H9 (cell line): Measurements from ENCODE around the gene MNAT1. TPM values are rescaled to one million over a fixed set of nuclear protein-coding genes. Genes with fewer than 3 reads are reported as not detected.

Source experiments
- DNase-seq: peaks from one replicate; pipeline ENCODE4 v3.0.0-alpha.2; 2017
- H2AFZ ChIP-seq: one replicate; pipeline ENCODE4 v1.6.1; 2013; ENCODE audit warnings: mild to moderate bottlenecking, low read length, control low read depth, moderate library complexity
- H2AK5ac ChIP-seq: 2 replicates; pipeline ENCODE4 v1.6.1; 2013; ENCODE audit warnings: low read length, control low read depth, mixed read lengths; ENCODE audit not compliant: insufficient read length
- H2BK120ac ChIP-seq: one replicate; pipeline ENCODE4 v1.6.1; 2013; ENCODE audit warnings: low read depth, mild to moderate bottlenecking, low read length, control low read depth, inconsistent platforms; ENCODE audit not compliant: poor library complexity, severe bottlenecking
- H2BK12ac ChIP-seq: 2 replicates; pipeline ENCODE4 v1.6.1; 2013; ENCODE audit warnings: low read length, control low read depth, mixed read lengths, low read depth; ENCODE audit not compliant: insufficient read length
- H2BK15ac ChIP-seq: 2 replicates; pipeline ENCODE4 v1.6.1; 2013; ENCODE audit warnings: low read depth, low read length, control low read depth
- H2BK20ac ChIP-seq: one replicate; pipeline ENCODE4 v1.6.1; 2013; ENCODE audit warnings: low read depth, mild to moderate bottlenecking, low read length, control low read depth, inconsistent platforms; ENCODE audit not compliant: poor library complexity, severe bottlenecking
- H2BK5ac ChIP-seq: 2 replicates; pipeline ENCODE4 v1.6.1; 2013; ENCODE audit warnings: low read length, control low read depth, mixed read lengths; ENCODE audit not compliant: insufficient read length
- H3K14ac ChIP-seq: 2 replicates; pipeline ENCODE4 v1.6.1; 2013; ENCODE audit warnings: low read length, control low read depth; ENCODE audit not compliant: insufficient read depth
- H3K18ac ChIP-seq: 2 replicates; pipeline ENCODE4 v1.6.1; 2013; ENCODE audit warnings: low read depth, mild to moderate bottlenecking, mixed read lengths, low read length, control low read depth; ENCODE audit not compliant: insufficient read length
- H3K23ac ChIP-seq: 2 replicates; pipeline ENCODE4 v1.6.1; 2013; ENCODE audit warnings: low read length, control low read depth, mixed read lengths, low read depth; ENCODE audit not compliant: insufficient read length
- H3K23me2 ChIP-seq: 2 replicates; pipeline ENCODE4 v1.6.1; 2013; ENCODE audit warnings: low read depth, mild to moderate bottlenecking, mixed read lengths, low read length, control low read depth; ENCODE audit not compliant: insufficient read length, poor library complexity, severe bottlenecking
- H3K27ac ChIP-seq: 2 replicates; pipeline ENCODE4 v1.5.1; 2013; ENCODE audit warnings: low read length, control low read depth, mixed read lengths, low read depth; ENCODE audit not compliant: insufficient read length
- H3K27me3 ChIP-seq: 2 replicates; pipeline ENCODE4 v1.6.1; 2013; ENCODE audit warnings: low read length, control low read depth, inconsistent platforms; ENCODE audit not compliant: insufficient read depth
- H3K4ac ChIP-seq: 2 replicates; pipeline ENCODE4 v1.6.1; 2013; ENCODE audit warnings: low read depth, mild to moderate bottlenecking, control low read depth, inconsistent platforms, low read length, moderate library complexity
- H3K4me1 ChIP-seq: 2 replicates; pipeline ENCODE4 v1.6.1; 2013; ENCODE audit warnings: low read length, control low read depth, inconsistent platforms; ENCODE audit not compliant: insufficient read depth
- H3K4me2 ChIP-seq: 2 replicates; pipeline ENCODE4 v1.6.1; 2013; ENCODE audit warnings: low read length, control low read depth, mixed read lengths; ENCODE audit not compliant: insufficient read length, insufficient read depth
- H3K56ac ChIP-seq: 2 replicates; pipeline ENCODE4 v1.6.1; 2013; ENCODE audit warnings: low read depth, mild to moderate bottlenecking, mixed read lengths, low read length, control low read depth; ENCODE audit not compliant: insufficient read length
- H3K79me1 ChIP-seq: 2 replicates; pipeline ENCODE4 v1.6.1; 2013; ENCODE audit warnings: low read depth, mild to moderate bottlenecking, moderate library complexity, low read length, control low read depth, inconsistent platforms; ENCODE audit not compliant: insufficient read depth, poor library complexity, severe bottlenecking
- H3K79me2 ChIP-seq: 2 replicates; pipeline ENCODE4 v1.6.1; 2013; ENCODE audit warnings: low read length, control low read depth, inconsistent platforms; ENCODE audit not compliant: insufficient read depth
- H3K9ac ChIP-seq: 2 replicates; pipeline ENCODE4 v1.6.1; 2013; ENCODE audit warnings: low read length, control low read depth, mixed read lengths; ENCODE audit not compliant: insufficient read length; ENCODE audit errors: extremely low read depth
- H3K9me3 ChIP-seq: one replicate; pipeline ENCODE4 v1.6.1; 2013; ENCODE audit warnings: low read depth, low read length, inconsistent platforms; ENCODE audit not compliant: control insufficient read depth
- H3T11ph ChIP-seq: one replicate; pipeline ENCODE4 v1.6.1; 2013; ENCODE audit warnings: mild to moderate bottlenecking, low read length, control low read depth, inconsistent platforms
- H4K20me1 ChIP-seq: one replicate; pipeline ENCODE4 v1.6.1; 2013; ENCODE audit not compliant: control insufficient read depth, insufficient read length, insufficient read depth
- H4K5ac ChIP-seq: 2 replicates; pipeline ENCODE4 v1.6.1; 2013; ENCODE audit warnings: low read depth, mild to moderate bottlenecking, mixed read lengths, low read length, control low read depth; ENCODE audit not compliant: insufficient read length
- H4K8ac ChIP-seq: replicated peaks from 2 replicates; pipeline ENCODE4 v1.6.1; 2013; ENCODE audit warnings: low read length, control low read depth, mixed read lengths, low read depth; ENCODE audit not compliant: insufficient read length
- H4K91ac ChIP-seq: 2 replicates; pipeline ENCODE4 v1.6.1; 2013; ENCODE audit warnings: low read depth, mild to moderate bottlenecking, moderate library complexity, mixed read lengths, low read length, control low read depth; ENCODE audit not compliant: insufficient read length
- H3K27ac Mint-ChIP-seq, 3 experiments: 2 replicates in 2 of 3; 3 replicates in 1 of 3; pipeline ENCODE4 v1.8.0; 2020 to 2021; ENCODE audit warnings: mixed read lengths in 3 of 3, mild to moderate bottlenecking in 1 of 3, moderate library complexity in 1 of 3
- H3K27me3 Mint-ChIP-seq: 2 replicates; pipeline ENCODE4 v1.8.0; 2021; ENCODE audit warnings: low read depth, mild to moderate bottlenecking, moderate library complexity, mixed read lengths
- H3K36me3 Mint-ChIP-seq, 3 experiments: 2 replicates in 2 of 3; 3 replicates in 1 of 3; pipeline ENCODE4 v1.8.0; 2020 to 2021; ENCODE audit warnings: low read depth in 3 of 3, mixed read lengths in 3 of 3; ENCODE audit not compliant: insufficient read depth in 1 of 3
- H3K4me1 Mint-ChIP-seq, 2 experiments: 2 replicates each; pipeline ENCODE4 v1.8.0; 2020; ENCODE audit warnings: mixed read lengths in 2 of 2
- H3K4me3 Mint-ChIP-seq, 2 experiments: 2 replicates in 1 of 2; 3 replicates in 1 of 2; pipeline ENCODE4 v1.8.0; 2020 to 2021; ENCODE audit warnings: mild to moderate bottlenecking in 2 of 2, mixed read lengths in 2 of 2, moderate library complexity in 1 of 2
- H3K9me3 Mint-ChIP-seq, 2 experiments: 2 replicates in 1 of 2; 3 replicates in 1 of 2; pipeline ENCODE4 v1.8.0; 2020; ENCODE audit warnings: mild to moderate bottlenecking in 2 of 2, mixed read lengths in 2 of 2, moderate library complexity in 1 of 2
- CTCF ChIP-seq: fragments of 200-600 bp; sonication (generic); conservative IDR thresholded peaks from 3 replicates; pipeline ENCODE4 v1.8.0; 2021; ENCODE audit warnings: antibody characterized with exemption, mild to moderate bottlenecking
- total RNA-seq: library from RNA; stranded (reverse); gene quantifications from 2 replicates; pipeline ENCODE4 v1.2.1, GENCODE V29; 2021

The MNAT1 gene
- total RNA-seq, 1 experiment from 2014 or later = 43.1 TPM

DNA sequence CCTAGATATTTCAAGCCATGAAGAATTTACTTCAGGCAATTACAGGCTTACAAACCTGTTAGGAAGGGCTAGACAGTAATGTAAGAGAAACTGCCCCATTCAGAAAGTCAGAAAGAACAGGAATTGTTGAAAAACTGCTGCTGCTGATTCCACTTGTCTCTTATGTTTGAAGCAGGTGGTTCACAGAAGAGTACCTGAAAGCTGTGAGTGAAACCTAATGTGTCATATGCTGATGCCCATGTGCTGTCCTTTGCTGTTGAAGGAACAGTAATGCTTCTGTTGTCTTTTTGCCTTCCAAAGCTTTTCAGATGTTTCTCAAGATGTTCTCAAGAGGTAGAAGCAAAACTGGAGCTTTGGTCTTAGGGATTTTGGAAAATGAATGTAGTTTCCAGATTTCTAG lies 39.0 kb downstream of the MNAT1 start:
- Histone ChIP-seq H3K23ac (no peak overlapping the region), H3K14ac (no peak overlapping the region), H3K4ac (no peak overlapping the region), H3K9me3 (no peaks in the 10 kb centered on the region), H3K23me2 (no peaks in the 10 kb centered on the region), H3K27me3 (no peaks in the 10 kb centered on the region), H2BK15ac (no peak overlapping the region), H3K18ac (no peak overlapping the region), H3K4me1 (peaks cover 4% of the 10 kb centered on the region; the same call in 1 of the 2 replicates), H3K4me2 (no peak overlapping the region), H3K79me1 (no peaks in the 10 kb centered on the region), H4K5ac (no peak overlapping the region), H3K27ac (no peak overlapping the region), H4K91ac (no peak overlapping the region), H3K56ac (no peak overlapping the region), H3T11ph (no peak overlapping the region), H4K8ac (no peak overlapping the region), H3K9ac (no peak overlapping the region), H2BK12ac (no peak overlapping the region), H4K20me1 (no peaks in the 10 kb centered on the region), H2BK20ac (no peak overlapping the region), H2AK5ac (no peak overlapping the region), H3K79me2 (peaks cover 8% of the 10 kb centered on the region; the same call in 1 of the 2 replicates), H2BK5ac (no peak overlapping the region), H2AFZ (no peak overlapping the region), H2BK120ac (no peak overlapping the region)
- Mint-ChIP-seq H3K36me3 (no peaks in the 10 kb centered on the region), H3K4me3 (no peak overlapping the region), H3K9me3 (no peaks in the 10 kb centered on the region), H3K27ac (no peak overlapping the region), H3K4me1 (peaks cover 0 to 2% of the 10 kb centered on the region in 2 experiments; a peak in 1 of 4 replicates), H3K27me3 (no peaks in the 10 kb centered on the region)
- DNase-seq = no peak
- no peak for TF ChIP-seq CTCF
